HFFc6 (cell line): ENCODE results near the gene LENG9. TPM values are rescaled to one million over a fixed set of nuclear protein-coding genes. Genes with fewer than 3 reads are reported as not detected.
"Not testable (repeated sequence)": the region's sequence is repeated elsewhere in the genome, so short reads cannot be mapped to it uniquely, and the experiment has no call there.

Source experiments
- DNase-seq: peaks from one replicate; pipeline ENCODE4 v3.0.0-alpha.2; 2018
- H3K27ac Mint-ChIP-seq: 2 replicates; pipeline ENCODE4 v1.8.0; 2020; ENCODE audit warnings: mild to moderate bottlenecking, mixed read lengths
- H3K27me3 Mint-ChIP-seq: 2 replicates; pipeline ENCODE4 v1.8.0; 2021; ENCODE audit warnings: mild to moderate bottlenecking, moderate library complexity, mixed read lengths; ENCODE audit not compliant: insufficient read depth
- H3K36me3 Mint-ChIP-seq: 2 replicates; pipeline ENCODE4 v1.8.0; 2021; ENCODE audit warnings: low read depth, mixed read lengths
- H3K4me1 Mint-ChIP-seq: 2 replicates; pipeline ENCODE4 v1.8.0; 2020; ENCODE audit warnings: low read depth, mixed read lengths
- H3K4me3 Mint-ChIP-seq: 2 replicates; pipeline ENCODE4 v1.8.0; 2020; ENCODE audit warnings: mild to moderate bottlenecking, moderate library complexity, mixed read lengths
- H3K9me3 Mint-ChIP-seq: 2 replicates; pipeline ENCODE4 v1.8.0; 2020; ENCODE audit warnings: mild to moderate bottlenecking, mixed read lengths
- CTCF ChIP-seq: fragments of 200-600 bp; sonication (generic); IDR thresholded peaks from 2 replicates; pipeline ENCODE4 v1.5.0; 2021; ENCODE audit warnings: antibody characterized with exemption, mild to moderate bottlenecking
- long read RNA-seq: library from polyadenylated mRNA; unstranded; transcript quantifications from one replicate; pipeline ENCODE4 v2.0.0, GENCODE V29; 2019
- total RNA-seq, 6 experiments: library from RNA; stranded (reverse); fragmentation: NEBNext Ultra II Directional; extraction: Animal tissue kit (Norgen Biotek cat#: 25700); gene quantifications; 2 replicates in 1 of 6; 3 replicates in 5 of 6; pipeline ENCODE4 v1.2.3, GENCODE V29; 2021

LENG9 gene
- total RNA-seq = 1 to 10 TPM; 3.0 to 4.0 (median 3.6) TPM
- long read RNA-seq = 0 reads

- peaks cover 28% of the 10 kb centered on the region for H3K27me3 Mint-ChIP-seq
- TF ChIP-seq CTCF = no peak
- H3K4me1 Mint-ChIP-seq = peaks cover 34% of the 10 kb centered on the region
- H3K4me3 Mint-ChIP-seq = peak within 1 kb of the TSS; percentile 91
- H3K9me3 Mint-ChIP-seq = peaks cover 9% of the 10 kb centered on the region
- H3K27ac Mint-ChIP-seq = peak within 1 kb of the TSS; percentile 96
- DNase-seq = peak; percentile 97
- H3K36me3 Mint-ChIP-seq = peaks cover 27% of the 10 kb centered on the region
Measured at GRCh38 chr19:54463531-54464043, at the start of gene LENG9. TSS of gene LENG9 (minus strand) at chr19:54463778. CDS start at chr19:54463526, 252 bp downstream.

GRCh38 chr19:54509200-54509940, 45.8 kb upstream of the LENG9 start:
- H3K27me3 Mint-ChIP-seq, H3K4me1 Mint-ChIP-seq, H3K27ac Mint-ChIP-seq, DNase-seq, H3K36me3 Mint-ChIP-seq, H3K4me3 Mint-ChIP-seq: not testable (repeated sequence)
- peaks cover 26% of the 10 kb centered on the region for H3K9me3 Mint-ChIP-seq

GRCh38 chr19:54508487-54508886, 44.9 kb upstream of the LENG9 start:
- peaks cover 22% of the 10 kb centered on the region for H3K9me3 Mint-ChIP-seq
- DNase-seq, H3K4me3 Mint-ChIP-seq, H3K36me3 Mint-ChIP-seq, H3K27me3 Mint-ChIP-seq, H3K27ac Mint-ChIP-seq, H3K4me1 Mint-ChIP-seq: not testable (repeated sequence)

GRCh38 chr19:54507824-54508223, 44.2 kb upstream of the LENG9 start:
- Mint-ChIP-seq H3K27ac (no peak overlapping the region), H3K27me3 (no peaks in the 10 kb centered on the region; the same call in none of the 2 replicates), H3K4me3 (no peak overlapping the region), H3K9me3 (peaks cover 16% of the 10 kb centered on the region), H3K36me3 (peaks cover 5% of the 10 kb centered on the region), H3K4me1 (no peaks in the 10 kb centered on the region)
- DNase-seq = no peak
- TF ChIP-seq CTCF = no peak

DNA sequence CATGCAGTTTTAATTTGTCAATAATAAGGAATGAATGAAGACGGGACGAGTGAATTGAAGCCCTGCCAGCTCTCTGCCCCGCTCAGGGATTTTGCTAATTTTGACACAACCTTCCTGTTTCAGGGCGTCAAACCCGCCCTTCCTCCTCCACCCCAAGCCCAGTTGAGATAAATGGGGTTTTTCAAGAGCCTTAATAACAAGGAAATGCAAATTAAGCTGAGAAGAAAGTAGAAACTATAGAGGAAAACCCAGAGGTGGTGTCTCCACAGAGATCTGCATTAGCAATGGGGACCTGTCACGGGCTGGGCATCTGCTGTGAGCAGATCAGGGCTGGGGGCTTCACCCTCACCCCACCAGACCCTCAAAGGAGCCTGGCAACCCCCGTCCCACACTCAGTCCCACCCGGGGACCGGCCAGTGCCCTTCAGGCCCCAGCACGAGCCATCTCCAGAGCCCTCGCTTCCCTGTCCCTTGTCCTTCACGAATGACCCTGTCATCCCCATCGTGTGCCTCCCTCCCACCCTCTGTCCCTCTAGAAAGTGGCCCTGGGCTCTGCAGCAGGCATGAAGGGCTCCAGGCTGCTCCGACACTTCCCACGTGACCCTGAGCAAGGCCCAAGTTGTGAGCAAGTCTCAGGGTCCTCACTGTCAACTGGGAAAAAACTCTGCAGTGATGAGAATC, 43.6 kb upstream of the LENG9 start:
- H3K36me3 Mint-ChIP-seq, DNase-seq, H3K4me1 Mint-ChIP-seq, H3K27me3 Mint-ChIP-seq, H3K4me3 Mint-ChIP-seq, H3K27ac Mint-ChIP-seq: not testable (repeated sequence)
- peaks cover 12% of the 10 kb centered on the region for H3K9me3 Mint-ChIP-seq

DNA sequence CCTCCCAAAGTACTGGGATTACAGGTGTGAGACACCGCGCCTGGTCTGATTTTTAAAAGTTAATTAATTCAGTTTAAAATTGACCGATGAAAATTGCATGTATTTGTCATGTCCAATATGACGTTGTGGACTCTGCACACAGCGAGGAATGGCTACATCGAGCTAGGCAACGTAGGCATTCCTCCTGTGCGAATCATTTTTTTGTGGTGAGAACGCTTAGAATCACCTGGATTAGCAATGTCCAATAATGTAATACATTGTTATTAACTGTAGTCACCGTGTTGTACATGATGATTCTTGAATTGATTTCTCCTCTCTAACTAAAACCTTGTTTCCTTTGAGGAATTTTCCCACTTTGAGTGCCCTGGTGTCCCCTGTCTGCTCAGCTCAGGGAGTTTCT, 42.5 kb upstream of the LENG9 start:
- H3K27ac Mint-ChIP-seq = no peak overlapping the region
- H3K36me3 Mint-ChIP-seq = no peaks in the 10 kb centered on the region
- H3K4me3 Mint-ChIP-seq = no peak overlapping the region
- no peaks in the 10 kb centered on the region; the same call in 1 of the 2 replicates for H3K27me3 Mint-ChIP-seq
- no peak for TF ChIP-seq CTCF
- no peaks in the 10 kb centered on the region for H3K4me1 Mint-ChIP-seq
- no peak for DNase-seq
- peaks cover 11% of the 10 kb centered on the region; the same call in 1 of the 2 replicates for H3K9me3 Mint-ChIP-seq

DNA sequence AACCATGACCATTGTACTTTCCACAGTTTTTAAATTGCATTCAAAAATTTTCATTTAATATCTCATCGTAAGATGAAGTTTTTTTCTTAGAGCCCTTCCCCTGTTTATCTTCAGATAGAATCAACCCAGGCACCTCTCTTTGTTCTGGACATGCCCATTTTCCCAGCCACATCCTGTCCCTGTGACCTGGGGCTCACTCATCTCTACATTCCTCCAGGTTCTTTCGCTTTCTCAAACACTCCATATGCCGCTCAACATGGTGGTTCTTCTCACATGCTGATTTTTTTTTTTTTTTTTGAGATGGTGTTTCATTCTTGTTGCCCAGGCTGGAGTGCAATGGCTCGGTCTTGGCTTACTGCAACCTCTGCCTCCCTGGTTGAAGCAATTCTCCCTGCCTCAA, 42.0 kb upstream of the LENG9 start:
- not testable (repeated sequence) for H3K27ac Mint-ChIP-seq, DNase-seq, H3K27me3 Mint-ChIP-seq, H3K4me1 Mint-ChIP-seq, H3K4me3 Mint-ChIP-seq, H3K36me3 Mint-ChIP-seq
- H3K9me3 Mint-ChIP-seq = peaks cover 11% of the 10 kb centered on the region; the same call in 1 of the 2 replicates
